ENCODE results near the gene EML4.
"Not testable (repeated sequence)": the region's sequence is repeated elsewhere in the genome, so short reads cannot be mapped to it uniquely, and the experiment has no call there.

EML4 gene

GRCh38 chr2:42172020-42172419 is 2.9 kb downstream of the EML4 start:
- DNase-seq, result no peak

GRCh38 chr2:42172566-42172965 is 3.4 kb downstream of the EML4 start:
- no peak for DNase-seq

- not testable (repeated sequence) for DNase-seq
Observed at GRCh38 chr2:42173467-42173866, 4.3 kb downstream of the EML4 start.

GRCh38 chr2:42176992-42177738 is 8.0 kb downstream of the EML4 start:
- DNase-seq, result no peak

- no peak for DNase-seq
Observed at GRCh38 chr2:42178335-42178734, 9.2 kb downstream of the EML4 start.

- no peak for DNase-seq
Observed at GRCh38 chr2:42180300-42180699, 11.1 kb downstream of the EML4 start.

GRCh38 chr2:42182654-42183308 is 13.6 kb downstream of the EML4 start:
- no peak for DNase-seq

- DNase-seq, result no peak
Observed at GRCh38 chr2:42183775-42184174, 14.6 kb downstream of the EML4 start.

GRCh38 chr2:42184346-42184745 is 15.2 kb downstream of the EML4 start:
- DNase-seq, result no peak

- DNase-seq, result no peak
Observed at GRCh38 chr2:42185220-42185921, 16.2 kb downstream of the EML4 start.

GRCh38 chr2:42186366-42186765 is 17.2 kb downstream of the EML4 start:
- DNase-seq, result no peak

GRCh38 chr2:42186945-42187632 is 17.9 kb downstream of the EML4 start:
- DNase-seq, result no peak

- DNase-seq, result no peak
Observed at GRCh38 chr2:42187886-42188285, 18.7 kb downstream of the EML4 start.

- DNase-seq, result no peak
Observed at GRCh38 chr2:42189235-42189566, 20.0 kb downstream of the EML4 start.

GRCh38 chr2:42190191-42190590 is 21.0 kb downstream of the EML4 start:
- DNase-seq, result no peak

- DNase-seq, result no peak
Observed at GRCh38 chr2:42191285-42192009, 22.3 kb downstream of the EML4 start.

GRCh38 chr2:42192010-42192373 is 22.8 kb downstream of the EML4 start:
- no peak for DNase-seq

- no peak for DNase-seq
Observed at GRCh38 chr2:42192652-42193566, 23.8 kb downstream of the EML4 start.

GRCh38 chr2:42193722-42194187 is 24.6 kb downstream of the EML4 start:
- no peak for DNase-seq

GRCh38 chr2:42194428-42194827 is 25.3 kb downstream of the EML4 start:
- DNase-seq, result no peak

- no peak for DNase-seq
Observed at GRCh38 chr2:42195559-42195958, 26.4 kb downstream of the EML4 start.

GRCh38 chr2:42196070-42196402 is 26.9 kb downstream of the EML4 start:
- DNase-seq, result no peak
